Stimulated activated CD8-positive, alpha-beta memory T cell treated with anti-CD3 and anti-CD28 coated beads, Interleukin-12 subunit alpha, Interleukin-12 subunit beta, amount 100 ng/mL, for 24 hours (primary cell): ENCODE results near the gene FAM120B.
"Not testable (repeated sequence)": the region's sequence is repeated elsewhere in the genome, so short reads cannot be mapped to it uniquely, and the experiment has no call there.

Source experiments
- DNase-seq: peaks from one replicate; pipeline ENCODE4 v3.0.0-alpha.2; 2020; ENCODE audit errors: extremely low read depth

FAM120B gene

DNA sequence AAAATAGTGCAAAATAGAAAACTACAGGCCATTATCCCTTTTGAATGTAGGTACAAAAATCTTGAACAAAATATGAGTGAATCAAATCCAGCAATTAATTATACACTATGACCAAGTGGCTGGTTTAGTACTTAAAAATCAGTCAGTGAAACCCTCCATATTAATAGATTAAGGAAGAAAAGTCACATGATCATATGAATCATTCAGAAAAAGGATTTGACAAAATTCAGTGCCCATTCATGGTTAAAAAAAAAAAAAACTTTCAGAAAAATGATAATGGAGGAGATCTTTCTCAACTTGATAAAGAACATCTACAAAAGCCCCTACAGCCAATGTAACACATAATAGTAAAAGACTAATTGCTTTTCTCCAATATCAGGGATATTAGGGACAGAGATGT is 75.0 kb downstream of the FAM120B start:
- no peak for DNase-seq

DNA sequence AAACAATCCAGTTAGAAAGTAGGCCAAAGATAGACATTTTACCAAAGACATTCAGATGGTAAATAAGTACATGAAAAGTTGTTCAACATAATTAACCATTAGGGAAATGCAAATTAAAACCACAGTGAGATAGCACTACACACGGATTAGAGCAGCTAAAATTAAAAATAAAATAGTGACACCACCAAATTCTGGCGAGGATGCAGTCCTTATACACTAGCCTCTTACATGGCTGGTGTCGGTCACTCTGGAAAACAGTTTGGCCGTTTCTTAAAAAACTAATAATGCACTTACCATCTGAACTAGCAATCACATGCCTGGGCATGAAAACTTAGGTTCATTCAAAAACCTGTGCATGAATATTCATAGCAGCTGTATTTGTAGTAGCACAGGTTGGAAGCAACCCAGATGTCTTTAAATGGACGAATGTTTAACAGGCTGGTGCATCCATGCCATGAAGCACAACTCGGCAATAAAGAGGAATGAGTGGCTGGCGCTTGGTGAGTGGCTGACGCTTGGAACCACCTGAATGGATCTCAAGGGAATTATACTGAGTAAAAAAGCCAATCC is 77.0 kb downstream of the FAM120B start:
- no peak for DNase-seq

- DNase-seq: no peak
Measured at GRCh38 chr6:170385506-170385905, 78.9 kb downstream of the FAM120B start.

GRCh38 chr6:170388113-170388512 is 81.6 kb downstream of the FAM120B start:
- DNase-seq: no peak

DNA sequence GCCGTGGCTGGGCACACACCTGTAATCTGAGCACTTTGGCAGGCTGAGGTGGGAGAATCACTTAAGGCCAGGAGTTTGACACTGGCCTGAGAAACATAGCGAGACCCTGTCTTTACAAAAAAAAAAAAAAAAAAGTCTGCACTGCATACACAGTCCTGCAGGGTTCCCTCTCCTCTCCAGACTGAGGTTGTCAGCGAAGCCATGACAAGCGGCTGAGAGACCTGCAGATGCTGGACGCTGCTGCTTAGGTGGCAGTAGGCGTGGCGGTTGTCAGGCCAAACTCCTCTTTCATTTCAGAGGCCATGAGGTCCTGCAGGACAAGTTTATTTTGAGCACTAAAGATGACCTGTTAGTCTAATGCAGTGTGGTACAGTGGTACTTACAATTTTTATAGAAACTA is 86.5 kb downstream of the FAM120B start:
- no peak for DNase-seq

- DNase-seq: no peak
Measured at GRCh38 chr6:170393807-170394399, 87.3 kb downstream of the FAM120B start.

GRCh38 chr6:170394980-170395379 is 88.4 kb downstream of the FAM120B start:
- DNase-seq: no peak

GRCh38 chr6:170398743-170399369 is 92.3 kb downstream of the FAM120B start:
- not testable (repeated sequence) for DNase-seq

DNA sequence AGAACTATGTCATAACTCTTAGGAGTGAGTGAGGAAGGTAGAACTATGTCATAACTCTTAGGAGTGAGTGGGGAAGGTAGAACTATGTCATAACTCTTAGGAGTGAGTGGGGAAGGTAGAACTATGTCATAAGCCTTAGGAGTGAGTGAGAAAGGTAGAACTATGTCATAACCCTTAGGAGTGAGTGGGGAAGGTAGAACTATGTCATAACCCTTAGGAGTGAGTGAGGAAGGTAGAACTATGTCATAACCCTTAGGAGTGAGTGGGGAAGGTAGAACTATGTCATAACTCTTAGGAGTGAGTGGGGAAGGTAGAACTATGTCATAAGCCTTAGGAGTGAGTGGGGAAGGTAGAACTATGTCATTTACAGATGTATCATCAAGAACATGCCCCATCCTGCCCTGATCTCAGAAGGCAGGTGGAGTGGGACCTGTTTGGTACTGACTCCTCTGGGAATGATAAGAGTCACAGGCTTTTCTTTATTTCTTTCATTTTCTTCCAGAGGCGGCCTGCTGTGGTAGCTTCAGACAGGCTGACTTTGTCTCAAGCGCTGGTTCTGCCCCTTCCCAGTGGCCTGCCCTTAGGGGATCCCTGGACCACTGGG is 93.5 kb downstream of the FAM120B start:
- DNase-seq: not testable (repeated sequence)

DNA sequence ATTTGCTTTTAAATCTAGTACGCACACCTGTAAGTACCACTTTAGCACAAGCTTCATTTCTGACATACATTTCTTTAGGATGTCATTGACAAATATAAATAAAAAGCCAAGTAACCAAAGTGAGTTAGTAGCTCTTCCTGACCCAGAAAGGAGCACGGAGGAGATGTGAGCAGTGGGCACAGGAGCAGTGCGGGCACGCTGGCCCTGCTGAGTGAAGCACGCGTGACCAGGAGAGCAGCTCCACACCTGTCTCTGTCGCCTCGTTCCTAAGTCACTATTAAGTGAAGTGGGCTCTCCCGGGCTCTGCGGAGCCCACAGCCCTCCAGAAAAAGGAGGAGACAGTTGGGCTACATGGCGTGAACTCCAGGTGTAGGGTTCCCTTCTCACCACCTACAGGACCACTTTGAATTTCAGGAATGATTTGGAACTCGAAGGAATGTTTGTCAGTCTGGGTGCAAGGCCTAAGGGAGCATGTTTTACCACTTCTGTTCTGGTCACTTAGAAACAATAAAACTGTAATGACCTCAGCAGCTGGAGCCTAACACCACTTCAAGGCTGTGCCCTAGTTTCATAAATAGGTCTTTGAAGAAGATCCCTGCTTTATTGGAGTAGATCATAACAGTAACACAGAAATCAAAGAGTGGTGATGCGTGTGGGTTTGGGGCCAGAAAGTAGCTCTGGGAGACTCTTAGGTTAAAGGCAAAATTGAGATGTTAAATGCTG is 95.9 kb downstream of the FAM120B start:
- DNase-seq: no peak

DNA sequence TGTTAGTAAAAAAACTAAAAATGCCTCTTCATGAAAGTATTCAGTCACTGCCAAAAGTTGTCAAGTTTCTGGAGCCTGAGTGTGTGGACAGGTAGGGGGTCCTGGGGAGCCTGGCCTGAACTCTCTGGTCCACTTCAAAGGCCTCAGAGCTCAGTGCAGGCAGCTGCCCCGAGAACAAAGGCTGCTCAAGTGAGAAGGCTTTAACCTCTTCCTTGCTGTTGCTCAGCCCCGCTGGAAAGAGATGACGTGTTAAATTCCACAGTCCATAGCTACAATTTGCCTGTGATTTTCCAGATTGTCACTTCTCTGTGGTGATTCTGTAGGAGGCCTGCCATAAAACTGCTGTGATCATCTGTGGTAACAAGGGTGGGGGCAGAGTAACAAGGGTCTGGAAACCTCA is 96.9 kb downstream of the FAM120B start:
- no peak for DNase-seq

GRCh38 chr6:170404036-170404435 is 97.5 kb downstream of the FAM120B start:
- no peak for DNase-seq

- DNase-seq: no peak
Measured at GRCh38 chr6:170404697-170405096, 98.1 kb downstream of the FAM120B start.

DNA sequence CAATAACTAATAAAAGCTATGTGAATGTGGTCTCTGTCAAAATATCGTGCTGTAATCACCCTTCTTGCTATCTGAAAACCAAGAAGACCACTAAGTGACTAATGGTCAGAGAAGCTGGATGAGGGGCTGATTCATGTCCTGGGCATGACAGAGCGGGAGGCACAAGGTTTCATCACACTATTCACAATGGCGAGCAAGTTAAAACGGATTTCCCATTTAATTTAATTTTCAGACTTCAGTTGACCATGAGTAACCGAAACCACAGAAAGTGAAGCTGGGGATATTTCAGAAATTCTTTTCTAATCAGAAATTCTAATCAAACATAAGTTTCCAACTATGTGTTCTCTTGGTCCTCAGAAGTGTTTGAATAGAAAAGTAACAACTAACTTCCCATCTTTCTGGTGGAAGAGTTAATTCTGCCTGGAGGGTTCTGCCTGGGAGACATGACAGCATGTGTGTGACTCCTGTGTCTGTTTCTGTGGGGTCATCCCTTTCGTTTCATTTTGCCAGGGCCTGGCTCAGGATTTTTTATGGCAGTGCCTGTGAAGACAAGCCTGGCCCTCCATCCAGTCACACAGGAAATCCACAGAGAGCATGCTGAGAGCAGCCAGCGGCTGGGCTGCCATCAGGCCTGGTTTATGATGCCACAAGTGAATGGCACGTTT is 98.9 kb downstream of the FAM120B start:
- DNase-seq: no peak

- DNase-seq: no peak
Measured at GRCh38 chr6:170407200-170407599, 100.6 kb downstream of the FAM120B start.

DNA sequence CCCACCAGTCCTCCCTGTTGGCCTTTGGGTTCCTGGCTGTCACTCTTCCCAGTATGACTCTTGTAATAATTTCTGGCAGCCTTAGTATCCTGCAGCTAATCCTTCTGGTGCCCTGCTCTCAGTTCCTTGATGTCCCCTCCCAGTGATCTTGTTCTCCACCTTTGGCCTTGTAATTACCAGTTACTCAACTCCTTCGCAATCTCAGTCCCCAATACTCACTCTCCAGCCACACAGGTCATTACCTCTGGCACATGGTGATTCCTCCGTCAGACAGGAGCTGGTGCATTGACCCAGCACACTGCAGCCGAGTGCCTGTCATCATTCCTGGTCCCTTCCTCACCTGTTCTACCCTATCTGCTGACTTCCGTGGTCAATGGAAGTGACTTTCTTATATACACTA is 101.4 kb downstream of the FAM120B start:
- no peak for DNase-seq

- DNase-seq: not testable (repeated sequence)
Measured at GRCh38 chr6:170409746-170410145, 103.2 kb downstream of the FAM120B start.

- no peak for DNase-seq
Measured at GRCh38 chr6:170410241-170410640, 103.7 kb downstream of the FAM120B start.

- DNase-seq: no peak
Measured at GRCh38 chr6:170415318-170415717, 108.8 kb downstream of the FAM120B start.

- DNase-seq: no peak
Measured at GRCh38 chr6:170416303-170416702, 109.7 kb downstream of the FAM120B start.

- DNase-seq: no peak
Measured at GRCh38 chr6:170416959-170417606, 110.5 kb downstream of the FAM120B start.
